Measurements from ENCODE around the gene FILIP1L. TPM values are rescaled to one million over a fixed set of nuclear protein-coding genes. Genes with fewer than 3 reads are reported as not detected.

Gene FILIP1L
- total RNA-seq, 1 donor from 2014 or later = 1.1 TPM

DNA sequence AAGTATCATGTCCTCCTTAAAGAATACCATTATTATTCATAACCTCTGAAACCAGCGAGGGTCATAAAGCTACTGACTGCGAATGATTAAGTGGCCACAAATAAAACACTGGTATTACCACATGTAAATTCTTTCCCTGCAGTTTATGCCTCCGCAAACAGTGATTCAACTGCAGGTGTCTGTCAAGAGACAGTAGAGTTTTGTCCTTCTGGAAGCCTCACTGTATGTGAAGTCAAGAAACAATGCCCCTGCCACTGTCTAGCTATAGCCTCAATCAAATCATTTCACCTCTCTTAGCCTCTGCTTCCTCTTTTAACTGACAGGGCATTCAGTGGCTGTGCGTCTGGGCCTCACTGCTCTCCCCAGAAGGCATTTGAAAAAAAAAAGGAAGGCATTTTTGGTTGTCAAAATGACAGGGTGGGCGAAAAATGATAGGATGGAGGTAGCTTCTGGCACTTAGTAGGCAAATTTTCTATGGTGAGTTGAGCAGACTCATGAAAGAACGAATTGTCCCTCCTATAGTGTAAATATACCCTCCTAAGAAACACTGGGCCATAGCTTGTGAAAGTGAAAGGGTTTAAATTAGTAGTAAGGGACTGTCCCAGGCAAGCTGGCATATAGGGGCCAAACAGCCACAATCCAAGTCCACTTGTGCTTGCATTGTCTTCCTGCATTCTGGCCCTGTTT is 66.7 kb downstream of the FILIP1L start:
- H3K27me3 ChIP-seq (ENCODE audit: control insufficient read depth, insufficient read depth, low read length) = no peaks in the 10 kb centered on the region
- DNase-seq (ENCODE audit: low read depth) = peak; percentile 95
- FAIRE-seq = peak; percentile 64
- H3K36me3 ChIP-seq (ENCODE audit: control insufficient read depth, insufficient read depth, low read length) = no peaks in the 10 kb centered on the region
- no peak for TF ChIP-seq CTCF (IDR thresholded peaks at IDR 0.05; ENCODE audit: insufficient read depth, low read length, severe bottlenecking)
- no peak overlapping the region for H3K4me3 ChIP-seq (ENCODE audit: low read depth, low read length)

DNA sequence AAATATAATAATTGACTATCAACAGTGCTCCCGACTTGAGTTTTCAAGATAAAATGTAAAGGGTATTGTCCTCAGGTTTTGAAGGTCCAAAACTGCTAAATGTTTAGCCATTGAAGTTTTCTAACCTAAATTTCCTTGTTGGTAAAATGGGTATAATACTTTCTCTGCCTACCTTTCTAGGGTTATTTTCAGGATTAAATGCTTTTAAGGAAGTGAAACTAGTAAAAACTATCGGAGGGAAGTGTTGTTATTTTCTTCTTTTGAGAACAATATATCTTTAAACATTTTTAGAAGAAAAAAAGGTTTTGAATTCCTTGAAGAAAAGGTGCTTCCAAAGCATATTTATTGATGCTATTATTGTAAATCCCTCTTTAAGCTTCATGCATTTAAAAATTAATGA is 67.3 kb downstream of the FILIP1L start:
- H3K4me3 ChIP-seq (ENCODE audit: low read depth, low read length) = no peak overlapping the region
- no peak for DNase-seq (ENCODE audit: low read depth)
- H3K36me3 ChIP-seq (ENCODE audit: control insufficient read depth, insufficient read depth, low read length) = no peaks in the 10 kb centered on the region
- TF ChIP-seq CTCF (IDR thresholded peaks at IDR 0.05; ENCODE audit: insufficient read depth, low read length, severe bottlenecking) = no peak
- no peak for FAIRE-seq
- no peaks in the 10 kb centered on the region for H3K27me3 ChIP-seq (ENCODE audit: control insufficient read depth, insufficient read depth, low read length)

DNA sequence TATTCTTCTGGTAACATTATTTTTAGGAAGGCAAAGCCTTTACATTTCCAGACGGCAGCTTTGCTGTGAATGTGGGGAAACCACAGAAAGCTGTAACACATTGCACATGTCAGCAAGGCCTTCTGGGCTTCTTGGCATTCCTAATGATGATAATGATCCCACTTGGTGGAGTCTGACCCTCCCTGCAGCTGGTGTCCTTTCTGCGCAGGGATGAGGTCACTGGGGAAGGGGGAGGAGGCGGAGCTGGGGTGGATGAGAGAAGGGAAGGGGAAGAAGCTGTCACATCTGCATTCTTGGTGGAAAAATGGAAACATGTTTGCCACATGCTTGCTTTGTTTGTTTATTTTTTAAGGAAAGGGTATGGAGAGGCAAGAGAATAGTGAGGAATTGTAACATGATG is 68.6 kb downstream of the FILIP1L start:
- Histone ChIP-seq H3K36me3 (ENCODE audit: control insufficient read depth, insufficient read depth, low read length) (no peaks in the 10 kb centered on the region), H3K27me3 (ENCODE audit: control insufficient read depth, insufficient read depth, low read length) (no peaks in the 10 kb centered on the region), H3K4me3 (ENCODE audit: low read depth, low read length) (no peak overlapping the region)
- DNase-seq (ENCODE audit: low read depth) = no peak
- FAIRE-seq = no peak
- no peak for TF ChIP-seq CTCF (IDR thresholded peaks at IDR 0.05; ENCODE audit: insufficient read depth, low read length, severe bottlenecking)

- no peak for TF ChIP-seq CTCF (IDR thresholded peaks at IDR 0.05; ENCODE audit: insufficient read depth, low read length, severe bottlenecking)
- no peak for DNase-seq (ENCODE audit: low read depth)
- no peaks in the 10 kb centered on the region for H3K27me3 ChIP-seq (ENCODE audit: control insufficient read depth, insufficient read depth, low read length)
- H3K4me3 ChIP-seq (ENCODE audit: low read depth, low read length) = no peak overlapping the region
- FAIRE-seq = no peak
- H3K36me3 ChIP-seq (ENCODE audit: control insufficient read depth, insufficient read depth, low read length) = no peaks in the 10 kb centered on the region
Observed at GRCh38 chr3:100044369-100044768, 69.9 kb downstream of the FILIP1L start.

DNA sequence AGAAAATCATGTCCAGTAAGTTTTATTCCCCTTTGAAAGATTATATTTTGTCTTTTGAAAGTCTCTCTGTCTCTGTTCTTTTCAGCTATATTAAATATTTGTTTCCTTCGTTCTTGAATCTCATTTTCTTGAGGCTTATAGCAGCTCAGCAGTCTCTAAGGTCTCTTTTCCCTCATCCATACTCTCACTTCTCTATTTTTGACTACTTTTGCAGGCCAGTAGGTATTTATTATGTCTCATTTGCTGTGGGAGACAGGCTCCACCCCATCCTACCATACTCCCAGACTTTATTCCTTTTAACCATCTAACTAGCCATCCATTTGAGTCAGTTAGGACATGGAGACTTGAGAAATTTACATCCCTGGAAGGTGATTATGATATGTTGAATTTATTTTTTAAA is 71.0 kb downstream of the FILIP1L start:
- H3K36me3 ChIP-seq (ENCODE audit: control insufficient read depth, insufficient read depth, low read length) = no peaks in the 10 kb centered on the region
- no peak for FAIRE-seq
- no peak for TF ChIP-seq CTCF (IDR thresholded peaks at IDR 0.05; ENCODE audit: insufficient read depth, low read length, severe bottlenecking)

More for the DNA sequence above, 71.0 kb downstream of the FILIP1L start:
- no peak for DNase-seq (ENCODE audit: low read depth)
- H3K27me3 ChIP-seq (ENCODE audit: control insufficient read depth, insufficient read depth, low read length) = no peaks in the 10 kb centered on the region
- H3K4me3 ChIP-seq (ENCODE audit: low read depth, low read length) = no peak overlapping the region
